ENCODE results near the gene STRIP1.

The STRIP1 gene

GRCh38 chr1:110053552-110054428, 19.4 kb downstream of the STRIP1 start:
- H4K8ac ChIP-seq (ENCODE audit: low read depth, low read length): no peak overlapping the region
- no peak overlapping the region for H2BK15ac ChIP-seq (ENCODE audit: low read length)
- H3K36me3 ChIP-seq (replicated peaks in 1 of 2; ENCODE audit: control insufficient read depth in 2 of 2, insufficient read depth in 2 of 2, low read length in 2 of 2): peaks cover 71 to 100% of the 10 kb centered on the region in 2 donors
- no peak overlapping the region for H3K27ac ChIP-seq (replicated peaks; ENCODE audit: low read length)
- no peak overlapping the region for H3K4me2 ChIP-seq (ENCODE audit: insufficient read depth, low read length, poor library complexity, severe bottlenecking)
- no peak overlapping the region for H3K14ac ChIP-seq (ENCODE audit: low read length)
- no peak overlapping the region for H2BK5ac ChIP-seq (ENCODE audit: low read length)
- H3K23ac ChIP-seq (ENCODE audit: low read depth, low read length, poor library complexity): no peak overlapping the region
- no peak overlapping the region for H2BK12ac ChIP-seq (ENCODE audit: low read length)
- H2AFZ ChIP-seq (ENCODE audit: low read length): no peak overlapping the region
- H3K9me3 ChIP-seq (replicated peaks in 1 of 2; ENCODE audit: control insufficient read depth in 2 of 2, insufficient read depth in 1 of 2, low read depth in 1 of 2, low read length in 2 of 2): no peaks in the 10 kb centered on the region
- no peaks in the 10 kb centered on the region for H3K27me3 ChIP-seq (ENCODE audit: control insufficient read depth in 3 of 3, insufficient read depth in 3 of 3, low read depth in 1 of 3, low read length in 3 of 3)
- H3K18ac ChIP-seq (ENCODE audit: low read length): no peak overlapping the region
- WGBS, 2 donors (ENCODE audit: extremely low coverage in 2 of 2, insufficient read length in 2 of 2, insufficient replicate concordance in 1 of 2): no CpG with 5 or more reads among the region's 16 CpGs
- no peak overlapping the region for H2AK5ac ChIP-seq (ENCODE audit: low read depth, low read length)
- no peak overlapping the region for H4K91ac ChIP-seq (ENCODE audit: low read depth, low read length, poor library complexity)
- no peak overlapping the region for H3K9ac ChIP-seq (ENCODE audit: low read depth, low read length, poor library complexity)
- no peaks in the 10 kb centered on the region for H3K79me1 ChIP-seq (ENCODE audit: low read depth, low read length)
- peak; percentile 55 for DNase-seq (ENCODE audit: low spot score)
- no peak overlapping the region for H2BK120ac ChIP-seq (ENCODE audit: low read depth, low read length)
- no peak overlapping the region for H3K4ac ChIP-seq (ENCODE audit: low read length)
- no peak overlapping the region for H3K4me3 ChIP-seq (ENCODE audit: low read length in 2 of 2)
- no peaks in the 10 kb centered on the region for H3K4me1 ChIP-seq (ENCODE audit: control insufficient read depth in 2 of 2, insufficient read depth in 1 of 2, low read depth in 1 of 2, low read length in 2 of 2)

GRCh38 chr1:110055493-110056284, 21.3 kb downstream of the STRIP1 start:
- no peak overlapping the region for H3K9ac ChIP-seq (ENCODE audit: low read depth, low read length, poor library complexity)
- no peak overlapping the region for H4K91ac ChIP-seq (ENCODE audit: low read depth, low read length, poor library complexity)
- H2BK12ac ChIP-seq (ENCODE audit: low read length): no peak overlapping the region
- no peaks in the 10 kb centered on the region for H3K79me1 ChIP-seq (ENCODE audit: low read depth, low read length)
- H2AFZ ChIP-seq (ENCODE audit: low read length): no peak overlapping the region
- H2BK120ac ChIP-seq (ENCODE audit: low read depth, low read length): no peak overlapping the region
- H3K9me3 ChIP-seq (replicated peaks in 1 of 2; ENCODE audit: control insufficient read depth in 2 of 2, insufficient read depth in 1 of 2, low read depth in 1 of 2, low read length in 2 of 2): no peaks in the 10 kb centered on the region
- H3K27ac ChIP-seq (replicated peaks; ENCODE audit: low read length): no peak overlapping the region
- no peak overlapping the region for H3K4ac ChIP-seq (ENCODE audit: low read length)
- H3K4me3 ChIP-seq (ENCODE audit: low read length in 2 of 2): no peak overlapping the region
- H3K14ac ChIP-seq (ENCODE audit: low read length): no peak overlapping the region
- H3K4me2 ChIP-seq (ENCODE audit: insufficient read depth, low read length, poor library complexity, severe bottlenecking): no peak overlapping the region
- no peak overlapping the region for H3K18ac ChIP-seq (ENCODE audit: low read length)
- no peaks in the 10 kb centered on the region for H3K4me1 ChIP-seq (ENCODE audit: control insufficient read depth in 2 of 2, insufficient read depth in 1 of 2, low read depth in 1 of 2, low read length in 2 of 2)
- H3K23ac ChIP-seq (ENCODE audit: low read depth, low read length, poor library complexity): no peak overlapping the region
- no peak overlapping the region for H2AK5ac ChIP-seq (ENCODE audit: low read depth, low read length)
- peaks cover 56 to 94% of the 10 kb centered on the region in 2 donors for H3K36me3 ChIP-seq (replicated peaks in 1 of 2; ENCODE audit: control insufficient read depth in 2 of 2, insufficient read depth in 2 of 2, low read length in 2 of 2)
- H3K27me3 ChIP-seq (ENCODE audit: control insufficient read depth in 3 of 3, insufficient read depth in 3 of 3, low read depth in 1 of 3, low read length in 3 of 3): no peaks in the 10 kb centered on the region
- H4K8ac ChIP-seq (ENCODE audit: low read depth, low read length): no peak overlapping the region
- H2BK5ac ChIP-seq (ENCODE audit: low read length): no peak overlapping the region
- H2BK15ac ChIP-seq (ENCODE audit: low read length): no peak overlapping the region
- WGBS, 2 donors (ENCODE audit: extremely low coverage in 2 of 2, insufficient read length in 2 of 2, insufficient replicate concordance in 1 of 2): no CpG with 5 or more reads among the region's 5 CpGs
- no peak for DNase-seq (ENCODE audit: low spot score)

- Histone ChIP-seq H2BK120ac (ENCODE audit: low read depth, low read length) (no peak overlapping the region), H3K27me3 (ENCODE audit: control insufficient read depth in 3 of 3, insufficient read depth in 3 of 3, low read depth in 1 of 3, low read length in 3 of 3) (no peaks in the 10 kb centered on the region), H3K27ac (replicated peaks; ENCODE audit: low read length) (no peak overlapping the region), H3K4me1 (ENCODE audit: control insufficient read depth in 2 of 2, insufficient read depth in 1 of 2, low read depth in 1 of 2, low read length in 2 of 2) (no peaks in the 10 kb centered on the region), H2BK12ac (ENCODE audit: low read length) (no peak overlapping the region), H4K8ac (ENCODE audit: low read depth, low read length) (no peak overlapping the region), H2BK15ac (ENCODE audit: low read length) (no peak overlapping the region), H4K91ac (ENCODE audit: low read depth, low read length, poor library complexity) (no peak overlapping the region), H2AK5ac (ENCODE audit: low read depth, low read length) (no peak overlapping the region), H3K79me1 (ENCODE audit: low read depth, low read length) (no peaks in the 10 kb centered on the region), H3K9ac (ENCODE audit: low read depth, low read length, poor library complexity) (no peak overlapping the region), H3K14ac (ENCODE audit: low read length) (no peak overlapping the region), H3K4me2 (ENCODE audit: insufficient read depth, low read length, poor library complexity, severe bottlenecking) (no peak overlapping the region), H2AFZ (ENCODE audit: low read length) (no peak overlapping the region), H3K23ac (ENCODE audit: low read depth, low read length, poor library complexity) (no peak overlapping the region), H3K9me3 (replicated peaks in 1 of 2; ENCODE audit: control insufficient read depth in 2 of 2, insufficient read depth in 1 of 2, low read depth in 1 of 2, low read length in 2 of 2) (no peaks in the 10 kb centered on the region), H3K18ac (ENCODE audit: low read length) (no peak overlapping the region), H3K4me3 (ENCODE audit: low read length in 2 of 2) (no peak overlapping the region), H3K4ac (ENCODE audit: low read length) (no peak overlapping the region), H2BK5ac (ENCODE audit: low read length) (no peak overlapping the region), H3K36me3 (replicated peaks in 1 of 2; ENCODE audit: control insufficient read depth in 2 of 2, insufficient read depth in 2 of 2, low read length in 2 of 2) (peaks cover 50 to 91% of the 10 kb centered on the region in 2 donors)
- no peak for DNase-seq (ENCODE audit: low spot score)
- no CpG with 5 or more reads among the region's 4 CpGs for WGBS, 2 donors (ENCODE audit: extremely low coverage in 2 of 2, insufficient read length in 2 of 2, insufficient replicate concordance in 1 of 2)
Observed at GRCh38 chr1:110056285-110056683, 21.9 kb downstream of the STRIP1 start.

- Histone ChIP-seq H3K27me3 (ENCODE audit: control insufficient read depth in 3 of 3, insufficient read depth in 3 of 3, low read depth in 1 of 3, low read length in 3 of 3) (no peaks in the 10 kb centered on the region), H3K9me3 (replicated peaks in 1 of 2; ENCODE audit: control insufficient read depth in 2 of 2, insufficient read depth in 1 of 2, low read depth in 1 of 2, low read length in 2 of 2) (no peaks in the 10 kb centered on the region), H3K4ac (ENCODE audit: low read length) (no peak overlapping the region), H2BK15ac (ENCODE audit: low read length) (no peak overlapping the region), H2AK5ac (ENCODE audit: low read depth, low read length) (no peak overlapping the region), H2BK5ac (ENCODE audit: low read length) (no peak overlapping the region), H4K8ac (ENCODE audit: low read depth, low read length) (no peak overlapping the region), H3K18ac (ENCODE audit: low read length) (no peak overlapping the region), H3K14ac (ENCODE audit: low read length) (no peak overlapping the region), H3K4me2 (ENCODE audit: insufficient read depth, low read length, poor library complexity, severe bottlenecking) (no peak overlapping the region), H3K36me3 (replicated peaks in 1 of 2; ENCODE audit: control insufficient read depth in 2 of 2, insufficient read depth in 2 of 2, low read length in 2 of 2) (peaks cover 49 to 90% of the 10 kb centered on the region in 2 donors), H3K27ac (replicated peaks; ENCODE audit: low read length) (no peak overlapping the region), H2AFZ (ENCODE audit: low read length) (no peak overlapping the region), H2BK12ac (ENCODE audit: low read length) (no peak overlapping the region), H3K4me1 (ENCODE audit: control insufficient read depth in 2 of 2, insufficient read depth in 1 of 2, low read depth in 1 of 2, low read length in 2 of 2) (no peaks in the 10 kb centered on the region), H3K23ac (ENCODE audit: low read depth, low read length, poor library complexity) (no peak overlapping the region), H4K91ac (ENCODE audit: low read depth, low read length, poor library complexity) (no peak overlapping the region), H3K79me1 (ENCODE audit: low read depth, low read length) (no peaks in the 10 kb centered on the region), H3K4me3 (ENCODE audit: low read length in 2 of 2) (no peak overlapping the region), H2BK120ac (ENCODE audit: low read depth, low read length) (no peak overlapping the region), H3K9ac (ENCODE audit: low read depth, low read length, poor library complexity) (no peak overlapping the region)
- DNase-seq (ENCODE audit: low spot score): no peak
- WGBS, 2 donors (ENCODE audit: extremely low coverage in 2 of 2, insufficient read length in 2 of 2, insufficient replicate concordance in 1 of 2): no CpG with 5 or more reads among the region's 3 CpGs
Observed at GRCh38 chr1:110056776-110057175, 22.4 kb downstream of the STRIP1 start.
